ENCODE results near the gene RFX2. TPM values are rescaled to one million over a fixed set of nuclear protein-coding genes. Genes with fewer than 3 reads are reported as not detected.
"Not testable (repeated sequence)": the region's sequence is repeated elsewhere in the genome, so short reads cannot be mapped to it uniquely, and the experiment has no call there.

Gene RFX2
- total RNA-seq, 1 donor from 2014 or later = 3.2 TPM

DNA sequence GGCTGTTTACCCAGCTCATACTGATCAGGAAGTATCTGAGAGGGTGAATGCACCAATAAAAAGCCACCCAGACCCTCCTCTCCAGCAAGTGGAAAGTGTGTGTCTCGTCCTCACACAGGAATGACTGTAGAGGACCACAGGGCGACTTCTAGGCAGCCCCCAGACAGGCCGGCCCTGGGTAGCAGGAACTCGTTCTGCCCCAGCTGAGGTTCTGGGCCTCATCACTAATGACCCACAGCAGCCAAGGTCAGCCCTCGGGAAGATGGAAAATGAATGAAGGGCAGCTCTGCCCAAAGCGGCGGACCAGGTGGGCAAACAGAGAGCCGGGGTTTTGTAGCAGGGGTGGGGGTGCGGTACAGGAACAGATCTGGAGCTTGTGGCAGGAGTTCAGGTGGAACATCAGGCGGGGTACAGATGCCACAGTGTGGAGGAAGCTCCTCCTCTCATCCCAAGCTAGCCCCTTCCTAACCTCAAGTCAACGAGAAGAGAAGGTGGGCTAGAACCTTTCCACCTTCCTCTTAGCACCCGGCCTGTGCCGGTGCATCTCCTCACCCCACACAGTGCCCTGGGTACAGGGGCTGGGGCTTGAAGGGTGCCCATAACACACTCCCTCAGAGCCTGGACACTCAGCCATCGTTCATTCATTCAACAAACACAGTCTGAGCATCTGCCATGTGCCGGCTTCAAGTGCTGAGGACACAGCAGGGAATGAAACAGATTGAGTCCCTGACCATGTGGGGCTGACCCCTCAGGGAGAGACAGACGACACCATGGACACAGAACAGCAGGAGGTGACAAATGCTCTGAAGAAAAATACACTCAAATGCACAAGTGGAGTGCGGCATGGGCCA is 36.2 kb downstream of the RFX2 start:
- H2AFZ ChIP-seq (ENCODE audit: low read depth, low read length) = no peak overlapping the region
- Mint-ChIP-seq H3K4me3 (ENCODE audit: unreplicated experiment) (no peak overlapping the region), H3K27ac (ENCODE audit: unreplicated experiment) (no peak overlapping the region), H3K4me1 (ENCODE audit: low read depth, unreplicated experiment) (peaks cover 6% of the 10 kb centered on the region), H3K27me3 (ENCODE audit: low read depth, unreplicated experiment) (peaks cover 34% of the 10 kb centered on the region), H3K9me3 (ENCODE audit: unreplicated experiment) (peaks cover 1% of the 10 kb centered on the region), H3K36me3 (ENCODE audit: low read depth, unreplicated experiment) (peaks cover 2% of the 10 kb centered on the region)
- no peak for TF ChIP-seq EZH2 (IDR thresholded peaks at IDR 0.05; ENCODE audit: insufficient read depth, low read length)
- TF ChIP-seq, protein P1, sequence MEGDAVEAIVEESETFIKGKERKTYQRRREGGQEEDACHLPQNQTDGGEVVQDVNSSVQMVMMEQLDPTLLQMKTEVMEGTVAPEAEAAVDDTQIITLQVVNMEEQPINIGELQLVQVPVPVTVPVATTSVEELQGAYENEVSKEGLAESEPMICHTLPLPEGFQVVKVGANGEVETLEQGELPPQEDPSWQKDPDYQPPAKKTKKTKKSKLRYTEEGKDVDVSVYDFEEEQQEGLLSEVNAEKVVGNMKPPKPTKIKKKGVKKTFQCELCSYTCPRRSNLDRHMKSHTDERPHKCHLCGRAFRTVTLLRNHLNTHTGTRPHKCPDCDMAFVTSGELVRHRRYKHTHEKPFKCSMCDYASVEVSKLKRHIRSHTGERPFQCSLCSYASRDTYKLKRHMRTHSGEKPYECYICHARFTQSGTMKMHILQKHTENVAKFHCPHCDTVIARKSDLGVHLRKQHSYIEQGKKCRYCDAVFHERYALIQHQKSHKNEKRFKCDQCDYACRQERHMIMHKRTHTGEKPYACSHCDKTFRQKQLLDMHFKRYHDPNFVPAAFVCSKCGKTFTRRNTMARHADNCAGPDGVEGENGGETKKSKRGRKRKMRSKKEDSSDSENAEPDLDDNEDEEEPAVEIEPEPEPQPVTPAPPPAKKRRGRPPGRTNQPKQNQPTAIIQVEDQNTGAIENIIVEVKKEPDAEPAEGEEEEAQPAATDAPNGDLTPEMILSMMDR (IDR thresholded peaks at IDR 0.05; ENCODE audit: insufficient read depth, low read depth, low read length) = no peak
- H4K20me1 ChIP-seq (ENCODE audit: insufficient read depth, low read length) = no peaks in the 10 kb centered on the region
- no peak overlapping the region for H3K9ac ChIP-seq (ENCODE audit: low read length)
- H3K9me3 ChIP-seq (ENCODE audit: insufficient read depth, low read depth, low read length) = no peaks in the 10 kb centered on the region
- H3K27ac ChIP-seq (ENCODE audit: low read depth, low read length) = no peak overlapping the region
- H3K4me2 ChIP-seq (ENCODE audit: low read length) = no peak overlapping the region
- H3K4me1 ChIP-seq (ENCODE audit: insufficient read depth, low read length) = peaks cover 25% of the 10 kb centered on the region
- H3K4me3 ChIP-seq (ENCODE audit: insufficient read depth, low read depth, low read length) = no peak overlapping the region
- FAIRE-seq (no peak), DNase-seq (ENCODE audit: low read depth) (no peak)
- no peaks in the 10 kb centered on the region for H3K79me2 ChIP-seq (ENCODE audit: insufficient read depth, low read length)
- no peaks in the 10 kb centered on the region for H3K27me3 ChIP-seq (ENCODE audit: insufficient read depth, low read length)
- H3K36me3 ChIP-seq (ENCODE audit: insufficient read depth, low read length) = no peaks in the 10 kb centered on the region

DNA sequence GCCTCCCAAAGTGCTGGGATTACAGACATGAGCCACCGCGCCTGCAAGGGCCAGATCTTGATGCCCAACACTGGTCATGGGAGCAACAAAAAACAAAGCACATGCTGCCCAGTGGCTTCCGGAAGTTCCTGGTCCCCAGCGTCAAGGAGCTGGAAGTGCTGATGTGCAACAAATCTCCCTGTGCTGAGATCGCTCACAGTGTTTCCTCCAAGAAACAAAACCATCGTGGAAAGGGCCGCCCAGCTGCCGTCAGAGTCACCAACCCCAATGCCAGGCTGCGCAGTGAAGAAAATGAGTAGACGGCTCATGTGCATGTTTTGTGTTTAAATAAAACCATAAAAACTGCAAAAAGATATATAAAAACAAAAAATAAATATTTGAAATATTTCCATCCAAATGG is 37.1 kb downstream of the RFX2 start:
- H3K4me3 ChIP-seq (ENCODE audit: insufficient read depth, low read depth, low read length); H3K4me2 ChIP-seq (ENCODE audit: low read length); H3K9me3 ChIP-seq (ENCODE audit: insufficient read depth, low read depth, low read length); H3K27ac ChIP-seq (ENCODE audit: low read depth, low read length); H3K4me3 Mint-ChIP-seq (ENCODE audit: unreplicated experiment); DNase-seq (ENCODE audit: low read depth); H2AFZ ChIP-seq (ENCODE audit: low read depth, low read length); H3K36me3 Mint-ChIP-seq (ENCODE audit: low read depth, unreplicated experiment); H3K27ac Mint-ChIP-seq (ENCODE audit: unreplicated experiment); H3K79me2 ChIP-seq (ENCODE audit: insufficient read depth, low read length); H3K36me3 ChIP-seq (ENCODE audit: insufficient read depth, low read length); H4K20me1 ChIP-seq (ENCODE audit: insufficient read depth, low read length); FAIRE-seq; H3K27me3 ChIP-seq (ENCODE audit: insufficient read depth, low read length); H3K9ac ChIP-seq (ENCODE audit: low read length); H3K9me3 Mint-ChIP-seq (ENCODE audit: unreplicated experiment); H3K4me1 Mint-ChIP-seq (ENCODE audit: low read depth, unreplicated experiment): not testable (repeated sequence)
- peaks cover 25% of the 10 kb centered on the region for H3K4me1 ChIP-seq (ENCODE audit: insufficient read depth, low read length)
- H3K27me3 Mint-ChIP-seq (ENCODE audit: low read depth, unreplicated experiment) = peaks cover 36% of the 10 kb centered on the region

DNA sequence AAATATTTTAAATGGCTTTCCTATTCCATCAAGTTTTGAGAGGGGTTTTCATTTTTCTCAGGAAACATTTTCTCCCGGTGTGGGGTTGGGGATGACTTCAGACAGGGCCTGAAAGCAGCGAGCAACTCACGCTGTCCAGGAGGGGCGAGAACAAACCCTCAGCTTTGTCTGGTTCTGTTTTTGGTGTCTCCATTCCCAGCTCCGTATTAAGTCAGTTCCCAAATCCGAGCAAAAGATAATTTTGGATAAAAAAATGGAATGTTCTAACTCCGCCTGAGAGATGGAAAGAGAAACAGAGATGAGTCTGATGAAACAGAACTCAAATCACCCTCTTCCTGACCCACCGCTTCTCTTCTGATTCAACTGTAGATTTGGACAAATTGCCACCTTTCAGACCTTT is 38.4 kb downstream of the RFX2 start:
- TF ChIP-seq, protein P1 (IDR thresholded peaks at IDR 0.05; ENCODE audit: insufficient read depth, low read depth, low read length) = no peak
- TF ChIP-seq EZH2 (IDR thresholded peaks at IDR 0.05; ENCODE audit: insufficient read depth, low read length) = no peak
- peaks cover 7% of the 10 kb centered on the region for H3K4me1 Mint-ChIP-seq (ENCODE audit: low read depth, unreplicated experiment)
- peaks cover 6% of the 10 kb centered on the region for H3K9me3 Mint-ChIP-seq (ENCODE audit: unreplicated experiment)
- H3K36me3 Mint-ChIP-seq (ENCODE audit: low read depth, unreplicated experiment) = peaks cover 2% of the 10 kb centered on the region
- Histone ChIP-seq H3K79me2 (ENCODE audit: insufficient read depth, low read length) (no peaks in the 10 kb centered on the region), H3K27ac (ENCODE audit: low read depth, low read length) (no peak overlapping the region), H2AFZ (ENCODE audit: low read depth, low read length) (no peak overlapping the region), H3K36me3 (ENCODE audit: insufficient read depth, low read length) (no peaks in the 10 kb centered on the region), H3K4me1 (ENCODE audit: insufficient read depth, low read length) (peaks cover 30% of the 10 kb centered on the region), H3K4me3 (ENCODE audit: insufficient read depth, low read depth, low read length) (no peak overlapping the region), H3K27me3 (ENCODE audit: insufficient read depth, low read length) (no peaks in the 10 kb centered on the region), H3K9me3 (ENCODE audit: insufficient read depth, low read depth, low read length) (no peaks in the 10 kb centered on the region), H3K4me2 (ENCODE audit: low read length) (no peak overlapping the region), H4K20me1 (ENCODE audit: insufficient read depth, low read length) (no peaks in the 10 kb centered on the region), H3K9ac (ENCODE audit: low read length) (no peak overlapping the region)
- H3K27me3 Mint-ChIP-seq (ENCODE audit: low read depth, unreplicated experiment) = peaks cover 47% of the 10 kb centered on the region
- no peak for DNase-seq (ENCODE audit: low read depth)
- no peak for FAIRE-seq
- no peak overlapping the region for H3K27ac Mint-ChIP-seq (ENCODE audit: unreplicated experiment)
- no peak overlapping the region for H3K4me3 Mint-ChIP-seq (ENCODE audit: unreplicated experiment)
